BJ (cell line): ENCODE data around the gene BARX1. TPM values are rescaled to one million over a fixed set of nuclear protein-coding genes. Genes with fewer than 3 reads are reported as not detected.

ENCODE experiments used
- CTCF ChIA-PET: fragments of 350-600 bp; formaldehyde crosslinking; extraction: SDS; loops from one replicate; lab custom pipeline; 2021; ENCODE audit warnings: antibody characterized with exemption, inconsistent platforms; lab: Yijun Ruan, JAX
- POLR2A ChIA-PET: fragments of 300-600 bp; sonication (Branson Sonifier 250); formaldehyde crosslinking; extraction: SDS; loops from one replicate; lab custom pipeline; 2021; ENCODE audit warnings: antibody characterized with exemption; lab: Charles Lee
- DNase-seq: peaks from one replicate; pipeline ENCODE4 v3.0.0-alpha.2; 2011; ENCODE audit warnings: low read depth
- H3K27me3 ChIP-seq: 2 replicates; pipeline ENCODE4 v1.6.0; 2011; ENCODE audit warnings: low read length; ENCODE audit not compliant: control insufficient read depth, insufficient read depth
- H3K36me3 ChIP-seq: 2 replicates; pipeline ENCODE4 v1.5.1; 2011; ENCODE audit warnings: low read length; ENCODE audit not compliant: control insufficient read depth, insufficient read depth
- H3K4me3 ChIP-seq: 2 replicates; pipeline ENCODE4 v1.5.1; 2011; ENCODE audit warnings: low read depth, mild to moderate bottlenecking, control low read depth, low read length
- CTCF ChIP-seq: IDR thresholded peaks from 2 replicates; pipeline ENCODE4 v1.5.1; 2011; ENCODE audit warnings: low read depth, mild to moderate bottlenecking, control low read depth, inconsistent platforms, low read length, moderate library complexity; ENCODE audit not compliant: insufficient read depth
- polyA plus RNA-seq: library from polyadenylated mRNA; depleted of rRNA; stranded (reverse); fragments of >200 nt; gene quantifications from 2 replicates; pipeline ENCODE4 v1.2.3, GENCODE V29; 2011

The BARX1 gene
- polyA plus RNA-seq, 1 experiment: not detected

- no peaks in the 10 kb centered on the region for H3K36me3 ChIP-seq
- H3K4me3 ChIP-seq: no peak overlapping the region
- DNase-seq: no peak
- ChIA-PET POLR2A (no interaction called here), CTCF (no interaction called here)
- H3K27me3 ChIP-seq: peaks cover 3% of the 10 kb centered on the region
- no peak for TF ChIP-seq CTCF
Measured at GRCh38 chr9:93937193-93937592, 18.0 kb downstream of the BARX1 start.

- CTCF ChIA-PET: no interaction called here
- no peak for DNase-seq
Measured at GRCh38 chr9:93931905-93932304, 23.2 kb downstream of the BARX1 start.

GRCh38 chr9:93930070-93930469, 25.1 kb downstream of the BARX1 start:
- POLR2A ChIA-PET: no interaction called here
- Histone ChIP-seq H3K4me3 (no peak overlapping the region), H3K36me3 (no peaks in the 10 kb centered on the region), H3K27me3 (no peaks in the 10 kb centered on the region; the same call in 1 of the 2 replicates)
- CTCF ChIA-PET: no interaction called here
- no peak for DNase-seq
- no peak for TF ChIP-seq CTCF

More at GRCh38 chr9:93931905-93932304, 23.2 kb downstream of the BARX1 start:
- Histone ChIP-seq H3K4me3 (no peak overlapping the region), H3K36me3 (no peaks in the 10 kb centered on the region), H3K27me3 (no peaks in the 10 kb centered on the region; the same call in 1 of the 2 replicates)
- POLR2A ChIA-PET: no interaction called here
- no peak for TF ChIP-seq CTCF

GRCh38 chr9:93929231-93929630, 25.9 kb downstream of the BARX1 start:
- ChIA-PET CTCF (no interaction called here), POLR2A (no interaction called here)
- Histone ChIP-seq H3K27me3 (no peaks in the 10 kb centered on the region; the same call in 1 of the 2 replicates), H3K4me3 (no peak overlapping the region), H3K36me3 (no peaks in the 10 kb centered on the region)
- no peak for TF ChIP-seq CTCF
- DNase-seq: no peak

- ChIA-PET POLR2A (no interaction called here), CTCF (no interaction called here)
- H3K27me3 ChIP-seq: 0 out of 2 replicates have a peak, but pooled peaks cover 1% of the 10 kb centered on the region
- no peak overlapping the region for H3K4me3 ChIP-seq
- DNase-seq: no peak
- no peak for TF ChIP-seq CTCF
- H3K36me3 ChIP-seq: no peaks in the 10 kb centered on the region
Measured at GRCh38 chr9:93922535-93922934, 32.6 kb downstream of the BARX1 start.
